Measurements from ENCODE around the gene ST6GALNAC5. TPM values are rescaled to one million over a fixed set of nuclear protein-coding genes. Genes with fewer than 3 reads are reported as not detected.

ST6GALNAC5 gene
- total RNA-seq, 1 experiment from 2014 or later = not detected

GRCh38 chr1:76832521-76832920 is 34.8 kb upstream of the ST6GALNAC5 start:
- H3K27ac ChIP-seq (ENCODE audit: low read length) = no peak overlapping the region
- intact Hi-C loops (cut with micrococcal nuclease; ENCODE audit: unreplicated experiment) (no loop called here), in situ Hi-C loops (cut with HindIII; ENCODE audit: low pct_unique_long_range_greater_than_20kb, low sequenced_read_pairs) (no loop called here)
- ChIA-PET CTCF (no interaction called here), POLR2A (no interaction called here)
- no peak for DNase-seq (ENCODE audit: low read depth, low spot score)
- no peak overlapping the region for H3K4me3 ChIP-seq (ENCODE audit: low read depth in 2 of 2, low read length in 2 of 2)
- H3K27me3 ChIP-seq (ENCODE audit: control insufficient read depth, insufficient read depth, low read length) = no peaks in the 10 kb centered on the region
- no TSS peak for BruUV-seq (replicated peaks)
- H3K4me1 ChIP-seq (ENCODE audit: control insufficient read depth, insufficient read depth, low read length) = no peaks in the 10 kb centered on the region
- ATAC-seq = no peak
- TF ChIP-seq TCF7L2 (IDR thresholded peaks at IDR 0.05; ENCODE audit: low read depth, low read length) (no peak), POLR2AphosphoS5 (IDR thresholded peaks at IDR 0.05; ENCODE audit: low read depth, low read length) (no peak), CTCF (IDR thresholded peaks at IDR 0.05) (no peak), SIN3A (IDR thresholded peaks at IDR 0.05; ENCODE audit: borderline replicate concordance, insufficient read depth, low read depth, low read length) (no peak), REST (IDR thresholded peaks at IDR 0.05; ENCODE audit: insufficient read depth in 1 of 2, low read depth in 2 of 2, low read length in 1 of 2) (no peak)
- H3K36me3 ChIP-seq (ENCODE audit: control insufficient read depth, insufficient read depth, low read length) = no peaks in the 10 kb centered on the region
- no peaks in the 10 kb centered on the region for H3K9me3 ChIP-seq (ENCODE audit: control insufficient read depth, insufficient read depth, low read depth, low read length)

GRCh38 chr1:76833151-76833550 is 34.1 kb upstream of the ST6GALNAC5 start:
- no peaks in the 10 kb centered on the region for H3K27me3 ChIP-seq (ENCODE audit: control insufficient read depth, insufficient read depth, low read length)
- in situ Hi-C loops (cut with HindIII; ENCODE audit: low pct_unique_long_range_greater_than_20kb, low sequenced_read_pairs) = no loop called here
- intact Hi-C loops (cut with micrococcal nuclease; ENCODE audit: unreplicated experiment) = no loop called here
- H3K9me3 ChIP-seq (ENCODE audit: control insufficient read depth, insufficient read depth, low read depth, low read length) = no peaks in the 10 kb centered on the region
- ATAC-seq (no peak), DNase-seq (ENCODE audit: low read depth, low spot score) (no peak)
- CTCF ChIA-PET = no interaction called here
- H3K4me1 ChIP-seq (ENCODE audit: control insufficient read depth, insufficient read depth, low read length) = no peaks in the 10 kb centered on the region
- no peak overlapping the region for H3K4me3 ChIP-seq (ENCODE audit: low read depth in 2 of 2, low read length in 2 of 2)
- TF ChIP-seq CTCF (IDR thresholded peaks at IDR 0.05) (no peak), REST (IDR thresholded peaks at IDR 0.05; ENCODE audit: insufficient read depth in 1 of 2, low read depth in 2 of 2, low read length in 1 of 2) (no peak), SIN3A (IDR thresholded peaks at IDR 0.05; ENCODE audit: borderline replicate concordance, insufficient read depth, low read depth, low read length) (no peak), POLR2AphosphoS5 (IDR thresholded peaks at IDR 0.05; ENCODE audit: low read depth, low read length) (no peak), TCF7L2 (IDR thresholded peaks at IDR 0.05; ENCODE audit: low read depth, low read length) (no peak)
- BruUV-seq (replicated peaks) = no TSS peak
- no peak overlapping the region for H3K27ac ChIP-seq (ENCODE audit: low read length)
- POLR2A ChIA-PET = interaction anchor here (0.6 kb wide), 1 partner anchor 659 kb away, joined by 5 read pairs; no protein-coding TSS in a partner anchor
- no peaks in the 10 kb centered on the region for H3K36me3 ChIP-seq (ENCODE audit: control insufficient read depth, insufficient read depth, low read length)

All from Panc1 (cell line).